GM18909 (cell line): Measurements from ENCODE around the gene SLC16A6.
"Not testable (repeated sequence)": the region's sequence is repeated elsewhere in the genome, so short reads cannot be mapped to it uniquely, and the experiment has no call there.

Source experiments
- ATAC-seq: cut with Tn5 transposase; IDR thresholded peaks from one replicate; pipeline ENCODE4 v1.9.1; 2021; ENCODE audit warnings: mild to moderate bottlenecking; ENCODE audit not compliant: unreplicated experiment, poor library complexity

SLC16A6 gene

DNA sequence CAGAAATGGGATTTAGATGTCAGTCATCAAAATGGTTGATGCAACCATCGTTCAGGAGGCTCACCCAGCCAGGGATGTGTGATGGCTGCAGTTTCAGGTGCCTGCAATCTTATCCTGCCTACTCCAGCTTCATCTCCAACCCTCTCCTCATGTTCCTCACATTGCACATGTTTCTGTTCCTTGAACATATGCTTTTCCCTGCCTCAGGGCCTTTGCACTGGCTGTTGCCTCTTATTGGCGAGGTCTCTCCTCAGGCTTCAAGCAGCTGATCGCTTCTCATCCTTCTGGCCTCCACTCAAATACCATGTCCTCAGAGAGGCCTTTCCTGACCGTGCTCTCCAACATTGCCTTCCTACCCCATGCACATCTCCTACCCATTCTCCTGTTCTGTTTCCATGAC is 25.0 kb upstream of the SLC16A6 start:
- no peak for ATAC-seq

- ATAC-seq = no peak
Observed at GRCh38 chr17:68314916-68315535, 24.1 kb upstream of the SLC16A6 start.

GRCh38 chr17:68310152-68310551 is 19.2 kb upstream of the SLC16A6 start:
- ATAC-seq = no peak

DNA sequence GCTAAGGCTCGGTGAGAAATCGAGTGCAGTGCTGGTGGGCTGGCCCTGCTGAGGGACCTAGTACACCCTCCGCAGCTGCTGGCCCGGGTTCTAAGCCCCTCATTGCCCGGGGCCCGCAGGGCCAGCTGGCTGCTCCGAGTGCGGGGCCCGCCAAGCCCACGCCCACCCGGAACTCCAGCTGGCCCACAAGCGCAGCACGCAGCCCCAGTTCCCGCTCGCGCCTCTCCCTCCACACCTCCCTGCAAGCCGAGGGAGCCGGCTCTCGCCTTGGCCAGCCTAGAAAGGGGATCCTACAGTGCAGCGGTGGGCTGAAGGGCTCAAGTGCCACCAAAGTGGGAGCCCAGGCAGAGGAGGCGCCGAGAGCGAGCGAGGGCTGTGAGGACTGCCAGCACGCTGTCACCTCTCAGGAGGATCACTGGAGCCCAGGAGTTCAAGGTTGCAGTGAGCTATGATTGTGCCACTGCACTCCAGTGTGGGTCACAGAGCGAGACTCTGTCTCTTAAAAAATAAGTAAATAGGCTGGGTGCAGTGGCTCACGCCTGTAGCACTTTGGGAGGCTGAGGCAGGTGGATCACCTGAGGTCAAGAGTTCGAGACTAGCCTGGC is 18.2 kb upstream of the SLC16A6 start:
- not testable (repeated sequence) for ATAC-seq

GRCh38 chr17:68308486-68308885 is 17.6 kb upstream of the SLC16A6 start:
- not testable (repeated sequence) for ATAC-seq

GRCh38 chr17:68307443-68307842 is 16.5 kb upstream of the SLC16A6 start:
- no peak for ATAC-seq

DNA sequence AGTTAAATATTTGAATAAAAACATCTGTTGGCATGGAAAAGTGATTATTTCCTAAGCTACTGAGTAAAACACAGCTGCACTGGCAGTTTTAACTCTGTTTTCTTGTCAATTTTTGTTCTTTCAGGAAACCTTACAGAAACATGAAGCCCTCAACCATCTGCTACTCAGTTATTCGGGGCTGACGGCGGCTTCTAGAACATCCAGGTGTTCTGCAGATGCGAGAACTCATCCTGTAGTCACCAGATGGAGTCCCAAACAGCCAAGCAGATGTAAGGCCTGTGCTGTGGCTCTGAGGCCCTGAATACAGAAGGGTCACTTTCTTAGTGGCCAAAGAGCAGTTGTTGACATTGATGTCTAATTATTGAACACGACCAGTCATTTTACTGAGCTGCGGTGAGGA is 15.9 kb upstream of the SLC16A6 start:
- ATAC-seq = no peak

- ATAC-seq = no peak
Observed at GRCh38 chr17:68305142-68305541, 14.2 kb upstream of the SLC16A6 start.

DNA sequence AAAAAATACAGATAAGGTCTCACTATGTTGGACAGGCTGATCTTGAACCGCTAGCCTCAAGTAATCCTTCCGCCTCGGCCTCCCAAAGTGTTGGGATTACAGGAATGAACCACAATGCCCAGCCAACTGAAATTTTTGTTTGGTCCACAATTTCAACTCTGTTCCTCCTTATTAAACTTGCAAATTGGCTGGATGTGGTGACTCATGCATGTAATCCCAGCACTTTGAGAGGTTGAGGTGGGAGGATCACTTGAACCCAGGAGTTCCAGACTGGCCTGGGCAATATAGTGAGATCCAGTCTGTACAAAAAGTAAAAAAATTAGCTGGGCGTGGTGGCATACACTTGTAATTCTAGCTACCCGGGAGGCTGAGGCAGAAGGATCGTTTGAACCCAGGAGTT is 13.8 kb upstream of the SLC16A6 start:
- no peak for ATAC-seq

DNA sequence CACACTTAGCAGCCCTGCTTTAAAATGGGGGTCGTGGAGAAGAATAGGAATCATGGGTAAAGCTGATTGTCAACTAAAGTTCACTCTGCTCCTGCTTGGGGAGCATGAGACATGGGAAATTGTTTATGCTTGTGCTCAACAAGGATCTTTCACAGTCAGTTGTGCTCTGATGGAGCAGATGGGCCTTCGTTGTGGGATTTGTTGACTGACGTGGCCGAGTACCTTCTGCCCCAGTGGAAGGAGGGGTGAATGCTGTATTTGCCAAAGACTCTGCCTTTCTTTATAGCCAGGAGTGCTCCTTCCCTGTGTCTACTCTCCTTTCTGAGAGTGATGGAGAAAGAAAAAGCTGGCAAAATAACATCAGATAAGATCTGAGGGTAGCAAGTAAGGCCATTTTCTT is 11.7 kb upstream of the SLC16A6 start:
- ATAC-seq = no peak

DNA sequence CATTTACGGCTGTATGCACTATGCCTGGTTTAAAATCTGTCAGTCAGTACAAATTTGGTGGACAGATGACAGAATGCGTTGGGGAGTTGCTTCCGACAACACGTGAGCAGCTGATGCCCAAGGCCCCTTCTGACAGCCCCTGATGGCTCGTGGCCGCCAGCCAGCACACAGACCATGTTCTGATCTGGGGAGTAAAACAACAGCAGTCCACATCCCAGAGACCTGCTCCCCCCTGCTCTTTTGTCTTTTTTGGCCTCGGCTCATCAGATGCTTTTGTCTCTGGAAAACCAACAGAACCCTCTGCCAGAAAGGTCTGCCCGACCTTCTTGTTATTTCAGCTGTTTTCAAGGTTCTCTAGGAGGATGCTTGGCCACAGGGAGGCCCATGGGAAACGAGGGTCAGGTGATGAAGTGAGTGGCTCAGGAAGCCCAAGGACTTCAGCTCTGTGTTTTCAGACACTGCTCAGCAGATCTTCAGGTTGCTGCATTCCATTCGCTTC is 11.2 kb upstream of the SLC16A6 start:
- ATAC-seq = no peak

DNA sequence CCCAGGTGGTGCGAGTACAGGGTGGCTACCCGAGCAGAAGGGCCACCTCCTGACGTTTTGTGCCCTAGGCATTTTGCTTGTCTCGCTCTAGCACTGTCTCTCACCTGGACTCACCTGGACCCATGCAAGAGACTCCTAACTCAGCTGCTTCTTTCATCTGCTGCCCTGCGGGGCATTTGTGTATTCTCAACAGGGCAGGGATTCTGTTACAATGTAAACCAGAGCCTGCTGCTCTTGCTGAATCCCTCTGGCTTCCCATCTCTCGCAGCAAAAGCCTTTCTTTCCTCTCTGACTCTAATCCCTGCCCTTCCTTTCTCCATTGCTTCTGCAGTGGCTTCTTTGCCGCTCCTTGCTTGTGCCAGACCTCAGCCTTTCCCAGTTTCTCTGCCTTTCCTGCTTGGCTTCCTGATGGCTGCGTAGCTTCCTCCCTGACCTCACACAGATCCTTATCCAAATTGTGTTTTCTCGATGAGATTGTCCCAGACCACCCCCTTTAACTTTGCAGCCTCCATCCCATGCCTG is 10.6 kb upstream of the SLC16A6 start:
- no peak for ATAC-seq

- ATAC-seq = no peak
Observed at GRCh38 chr17:68299817-68300216, 8.9 kb upstream of the SLC16A6 start.

- ATAC-seq = no peak
Observed at GRCh38 chr17:68298601-68299000, 7.7 kb upstream of the SLC16A6 start.

DNA sequence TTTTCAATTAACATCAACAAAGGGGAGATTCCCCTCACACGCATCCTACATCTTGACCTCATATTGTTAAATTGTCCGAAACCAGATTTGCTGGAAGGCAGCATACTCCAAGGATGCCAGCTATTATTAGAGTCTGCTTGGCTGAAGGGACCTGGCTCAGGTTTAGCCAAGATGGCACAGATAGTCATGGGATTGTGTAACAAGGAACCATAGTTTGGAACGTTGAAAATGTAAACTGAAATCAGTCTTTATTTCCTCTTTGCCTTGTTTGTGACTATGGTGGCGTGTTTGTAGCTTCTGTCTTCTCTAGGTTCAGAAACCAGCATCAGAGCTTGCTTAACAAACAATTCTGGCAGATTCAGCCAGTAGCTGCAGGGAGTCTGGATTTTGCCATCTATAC is 6.3 kb upstream of the SLC16A6 start:
- ATAC-seq = no peak

- no peak for ATAC-seq
Observed at GRCh38 chr17:68296217-68297191, 5.6 kb upstream of the SLC16A6 start.

DNA sequence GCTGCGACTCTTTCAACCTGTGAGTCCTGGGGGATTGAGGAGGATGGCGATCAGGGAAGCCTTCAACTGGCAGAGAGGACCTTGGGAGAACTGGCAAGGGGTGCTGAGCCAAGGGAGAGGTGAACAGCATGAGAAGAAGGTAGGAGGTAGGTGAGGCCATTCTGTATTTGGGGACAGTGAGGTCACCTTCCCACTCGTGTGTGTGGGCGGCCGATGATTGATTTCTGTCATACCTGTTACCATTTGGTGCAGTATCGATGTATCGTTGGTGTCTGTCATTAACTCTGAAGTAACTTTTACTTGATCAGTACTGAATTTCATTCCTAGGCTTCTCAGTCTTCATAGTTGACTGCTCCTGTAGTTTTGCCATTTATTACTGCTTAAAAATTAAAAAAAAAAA is 4.2 kb upstream of the SLC16A6 start:
- no peak for ATAC-seq

GRCh38 chr17:68294617-68295016 is 3.7 kb upstream of the SLC16A6 start:
- no peak for ATAC-seq

DNA sequence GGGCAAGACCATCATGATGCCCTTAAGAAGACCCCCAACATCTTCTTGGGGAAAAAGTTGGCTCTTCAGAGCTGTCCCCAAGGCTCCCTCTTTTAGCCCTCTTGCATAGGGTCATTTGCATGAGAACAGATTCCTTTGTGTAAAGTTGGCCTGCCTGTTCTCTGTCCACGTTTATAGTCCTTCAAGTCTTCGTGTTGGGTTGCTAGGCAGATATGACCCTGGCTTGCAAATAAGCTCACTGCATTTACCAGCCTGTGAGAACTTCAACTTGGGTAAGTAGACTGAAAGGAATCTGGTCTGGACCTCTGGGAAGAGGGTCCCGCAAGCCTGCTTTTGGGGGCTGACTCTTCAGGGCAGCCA is 3.2 kb upstream of the SLC16A6 start:
- no peak for ATAC-seq

DNA sequence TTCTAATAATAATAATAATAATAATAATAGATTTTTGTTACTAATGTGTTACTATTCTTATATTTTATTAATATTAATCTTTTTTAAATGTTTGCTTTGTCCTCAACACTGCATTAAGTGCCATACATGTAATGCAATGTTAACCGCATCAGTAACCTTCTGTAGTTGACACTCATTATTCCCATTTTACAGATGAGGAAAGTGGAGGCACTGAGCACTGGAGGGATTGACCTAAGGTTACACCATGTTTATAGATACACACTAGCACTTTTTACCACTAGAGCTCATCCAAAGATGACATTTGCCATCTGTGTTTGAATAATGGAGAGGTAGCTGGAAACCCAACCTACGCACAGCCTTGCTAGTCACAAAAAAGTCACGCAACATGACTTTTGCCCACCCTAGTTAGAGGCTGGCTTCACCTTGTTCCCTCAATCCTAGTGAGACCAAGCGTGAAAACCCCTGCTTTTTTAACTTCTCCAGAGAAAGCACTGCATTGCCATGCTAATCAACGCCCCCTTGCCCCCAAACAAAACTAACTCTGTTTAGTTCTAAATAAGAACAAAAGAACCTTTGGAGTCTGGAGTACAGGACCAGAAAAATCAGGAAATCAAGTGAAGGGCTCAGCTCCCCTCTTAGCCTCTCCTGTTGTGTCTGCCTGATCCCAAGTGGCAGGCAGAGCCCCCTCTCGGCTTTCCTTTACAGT is 2.7 kb upstream of the SLC16A6 start:
- no peak for ATAC-seq
